Heart left ventricle (tissue), 16 donors: ENCODE data around the gene PNPLA4. TPM values are rescaled to one million over a fixed set of nuclear protein-coding genes. Genes with fewer than 3 reads are reported as not detected.

Source experiments
- ATAC-seq, 4 donors: fragments of 200-7000 bp; cut with Tn5 transposase; one replicate each; pipeline ENCODE4 v1.9.1; 2020 to 2022; ENCODE audit warnings: moderate library complexity in 4 of 4, mild to moderate bottlenecking in 3 of 4, moderate number of reproducible peaks in 1 of 4
- DNase-seq, 5 donors: peaks; one replicate each; pipeline ENCODE4 v3.0.0-alpha.2; 2020
- H3K27ac ChIP-seq, 12 donors: fragments of 200-600 bp; sonication (generic) in 4 of 12; one replicate each; pipeline versions ENCODE4 v1.5.0 to v1.8.0; 2016 to 2022; ENCODE audit warnings: mild to moderate bottlenecking in 2 of 12
- H3K27me3 ChIP-seq, 9 donors: fragments of 200-600 bp; sonication (generic) in 2 of 9; one replicate each; pipeline versions ENCODE4 v1.5.1 to v1.8.0; 2016 to 2022; ENCODE audit warnings: mild to moderate bottlenecking in 3 of 9
- H3K36me3 ChIP-seq, 9 donors: fragments of 200-600 bp; sonication (generic) in 2 of 9; one replicate each; pipeline versions ENCODE4 v1.5.0 to v1.8.0; 2018 to 2022; ENCODE audit warnings: mild to moderate bottlenecking in 2 of 9
- H3K4me1 ChIP-seq, 12 donors: fragments of 200-600 bp; sonication (generic) in 4 of 12; one replicate each; pipeline versions ENCODE4 v1.5.0 to v1.8.0; 2016 to 2022; ENCODE audit warnings: mild to moderate bottlenecking in 3 of 12
- H3K4me3 ChIP-seq, 12 donors: fragments of 200-600 bp; sonication (generic) in 4 of 12; one replicate each; pipeline versions ENCODE4 v1.5.0 to v1.8.0; 2017 to 2022; ENCODE audit warnings: mild to moderate bottlenecking in 9 of 12, moderate library complexity in 4 of 12
- H3K9me3 ChIP-seq, 12 donors: fragments of 200-600 bp; sonication (generic) in 4 of 12; one replicate each; pipeline versions ENCODE4 v1.5.0 to v1.8.0; 2016 to 2022; ENCODE audit warnings: mild to moderate bottlenecking in 1 of 12
- POLR2A ChIP-seq, 2 donors: fragments of 450-650 bp; IDR thresholded peaks; one replicate each; pipeline ENCODE4 v1.6.1; 2017; ENCODE audit warnings: antibody characterized with exemption in 2 of 2, mild to moderate bottlenecking in 2 of 2, moderate library complexity in 2 of 2
- WGBS, 4 donors: extraction: QIAGEN DNeasy Blood & Tissue Kit in 2 of 4; methylation state at CpG; one replicate each; pipeline versions ENCODE4 v1.1.5 to v1.1.7; 2013 to 2018; 5-methylcytosine and 5-hydroxymethylcytosine counted together
- intact Hi-C, 10 donors: fragments of 100-400 bp; cut with DNase I; formaldehyde crosslinking; loops; one replicate each; pipeline versions ENCODE4 v1.11.1 to v1.14.2; 2022
- long read RNA-seq, 3 donors: library from polyadenylated mRNA; unstranded; transcript quantifications; one replicate each; pipeline ENCODE4 v2.0.0, GENCODE V29; 2020 to 2021
- polyA plus RNA-seq, 2 donors: library from polyadenylated mRNA; stranded (reverse); fragments of 200-250 nt; gene quantifications; one replicate each; pipeline ENCODE4 v1.2.3, GENCODE V29; 2013
- total RNA-seq, 9 donors: library from RNA; depleted of rRNA in 2 of 9; stranded (reverse); fragments of >200 nt in 2 of 9; fragmentation: NEBNext Ultra II Directional in 3 of 9; extraction: Animal tissue kit (Norgen Biotek cat#: 25700) in 3 of 9; gene quantifications; one replicate each; pipeline versions ENCODE4 v1.1.0 to v1.2.4, GENCODE V29; 2016 to 2023
- TF ChIP-seq, protein P1 (sequence below), 12 donors: fragments of 200-600 bp; sonication (generic) in 4 of 12; IDR thresholded peaks; one replicate each; pipeline versions ENCODE4 v1.5.0 to v1.8.0; 2018 to 2022; ENCODE audit warnings: antibody characterized with exemption in 12 of 12, mild to moderate bottlenecking in 5 of 12
- donor health status: ischemic (EF 13 %, LVEDD 7.1; RV severe dilation, severe dysfunction).
- donor health status: healthy with polysubstance abuse.
- donor health status: DM: no; HTN: yes; CAD: no.
- donor health status: DM: no; HTN: no; CAD: no.
- donor health status: ischemic (EF 25% LVEDD 6.9; RV normal size, moderate dysfunction).
- donor health status: ischemic (EF 25% LVEDD 5.7; RV mildly dilated, moderate dysfunction).
- donor health status: healthy.
- donor health status: DM: yes; HTN: yes; CAD: no.
- donor health status: ischemic (EF 35%, LVEDD 5.7; RV mildly dilated, moderate dysfunction).
- donor health status: nonischemic (EF 11% LVEDD 7.7; RV severe dilation, severe dysfunction).
- donor health status: DM: yes; HTN: yes; CAD: no.
- donor health status: PGD.
- donor health status: ischemic (EF 29% LVEDD 5.4; RV normal size, mild dysfunction).
- donor health status: nonischemic (EF 23%, LVEDD 6.1; RV moderate dilation, normal function).

Gene PNPLA4, protein sequence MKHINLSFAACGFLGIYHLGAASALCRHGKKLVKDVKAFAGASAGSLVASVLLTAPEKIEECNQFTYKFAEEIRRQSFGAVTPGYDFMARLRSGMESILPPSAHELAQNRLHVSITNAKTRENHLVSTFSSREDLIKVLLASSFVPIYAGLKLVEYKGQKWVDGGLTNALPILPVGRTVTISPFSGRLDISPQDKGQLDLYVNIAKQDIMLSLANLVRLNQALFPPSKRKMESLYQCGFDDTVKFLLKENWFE
- 10 to 100 TPM; 25.6 to 76.3 (median 37.3) TPM for total RNA-seq
- polyA plus RNA-seq: 10 to 100 TPM; 15.0 to 27.7 TPM
- long read RNA-seq, donor 1, transcript PNPLA4-201 (7 exons, 3,372 nt): major isoform, 26 of 32 reads
- long read RNA-seq, donor 1, partial matches to known transcripts: 3 of 32 reads
- long read RNA-seq, donor 1, other reads (novel, unspliced or antisense): 3 of 32 reads
- long read RNA-seq, donor 2, transcript PNPLA4-201 (7 exons, 3,372 nt): major isoform, 26 of 38 reads
- long read RNA-seq, donor 2, partial matches to known transcripts: 8 of 38 reads
- long read RNA-seq, donor 2, other reads (novel, unspliced or antisense): 4 of 38 reads
- long read RNA-seq, donor 3, transcript PNPLA4-201 (7 exons, 3,372 nt): major isoform, 13 of 14 reads
- long read RNA-seq, donor 3, partial matches to known transcripts: 0 of 14 reads
- long read RNA-seq, donor 3, other reads (novel, unspliced or antisense): 1 of 14 reads

DNA sequence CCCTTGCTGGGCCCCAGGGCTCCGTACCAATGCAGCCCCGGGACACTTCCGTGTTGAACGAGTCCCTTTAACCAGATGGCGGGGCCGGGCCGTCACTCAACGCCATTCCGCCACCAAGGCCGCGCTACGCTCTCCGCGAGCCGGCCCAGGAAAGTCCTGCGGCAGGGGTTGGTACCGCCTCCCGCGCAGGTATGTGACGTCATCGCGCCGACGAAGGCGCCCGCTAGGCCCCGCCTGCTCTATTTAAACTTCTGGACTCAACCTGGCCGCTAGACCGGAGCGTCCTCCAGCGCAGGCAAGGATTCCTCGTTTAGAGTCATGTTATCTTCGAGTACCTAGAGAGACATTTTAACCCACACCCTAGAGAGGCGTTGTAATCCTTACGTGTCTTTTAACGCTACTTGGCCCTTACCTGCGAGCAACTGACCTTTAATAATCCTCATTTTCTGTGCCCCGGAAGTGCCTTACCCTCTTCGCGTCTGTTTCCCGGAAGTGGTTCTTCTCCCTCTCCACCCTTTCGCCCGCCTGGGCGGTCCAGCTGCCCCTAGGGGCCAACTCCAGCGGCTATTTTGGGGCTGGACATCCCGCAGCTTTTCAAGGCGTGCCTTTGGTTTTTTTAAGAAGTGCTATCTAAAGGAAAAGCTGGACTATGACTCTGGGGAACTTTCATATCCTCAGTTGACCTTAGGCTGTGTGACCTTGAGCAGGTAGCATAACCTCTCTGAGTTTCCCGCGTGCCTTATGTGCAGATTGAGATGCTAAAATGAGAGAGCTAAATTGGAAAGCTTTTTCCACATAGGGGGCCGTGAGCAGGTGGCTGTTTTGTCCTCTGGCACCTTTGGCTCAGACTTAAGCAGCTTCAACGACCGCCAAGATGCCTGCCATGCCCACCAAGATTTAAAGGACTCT lies at the start of gene PNPLA4:
PNPLA4 (minus strand) TSS at position 155 of the 909 bp plus-strand sequence. CDS start 1,294 bp downstream, outside the sequence.
- peaks cover 0 to 3% (median 0%) of the 10 kb centered on the region in 9 donors for H3K27me3 ChIP-seq
- DNase-seq: peak; percentile 73 to 87 (median 86)
- 6 to 17% (median 8%) methylated on average over 18 to 52 of the region's 52 CpGs for WGBS, 4 donors
- no peaks in the 10 kb centered on the region for H3K9me3 ChIP-seq
- peak within 1 kb of the TSS; percentile 60 to 88 (median 76) for H3K27ac ChIP-seq
- peaks cover 0 to 18% (median 3%) of the 10 kb centered on the region in 12 donors for H3K4me1 ChIP-seq
- no peaks in the 10 kb centered on the region for H3K36me3 ChIP-seq
- intact Hi-C loops: loop anchor here in 1 of 10 donors (10.0 kb wide), 1 partner anchor 793 kb away; no protein-coding TSS in a partner anchor
- TF ChIP-seq POLR2A (IDR thresholded peaks at IDR 0.05): peak in 1 of 2 donors; percentile 45
- TF ChIP-seq, protein P1, sequence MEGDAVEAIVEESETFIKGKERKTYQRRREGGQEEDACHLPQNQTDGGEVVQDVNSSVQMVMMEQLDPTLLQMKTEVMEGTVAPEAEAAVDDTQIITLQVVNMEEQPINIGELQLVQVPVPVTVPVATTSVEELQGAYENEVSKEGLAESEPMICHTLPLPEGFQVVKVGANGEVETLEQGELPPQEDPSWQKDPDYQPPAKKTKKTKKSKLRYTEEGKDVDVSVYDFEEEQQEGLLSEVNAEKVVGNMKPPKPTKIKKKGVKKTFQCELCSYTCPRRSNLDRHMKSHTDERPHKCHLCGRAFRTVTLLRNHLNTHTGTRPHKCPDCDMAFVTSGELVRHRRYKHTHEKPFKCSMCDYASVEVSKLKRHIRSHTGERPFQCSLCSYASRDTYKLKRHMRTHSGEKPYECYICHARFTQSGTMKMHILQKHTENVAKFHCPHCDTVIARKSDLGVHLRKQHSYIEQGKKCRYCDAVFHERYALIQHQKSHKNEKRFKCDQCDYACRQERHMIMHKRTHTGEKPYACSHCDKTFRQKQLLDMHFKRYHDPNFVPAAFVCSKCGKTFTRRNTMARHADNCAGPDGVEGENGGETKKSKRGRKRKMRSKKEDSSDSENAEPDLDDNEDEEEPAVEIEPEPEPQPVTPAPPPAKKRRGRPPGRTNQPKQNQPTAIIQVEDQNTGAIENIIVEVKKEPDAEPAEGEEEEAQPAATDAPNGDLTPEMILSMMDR (IDR thresholded peaks at IDR 0.05): peak in 5 of 12 donors; percentile 7 to 35 (median 27)
- peak within 1 kb of the TSS; percentile 29 to 73 (median 58) for H3K4me3 ChIP-seq
- peak; percentile 96 to 98 (median 96) for ATAC-seq

DNA sequence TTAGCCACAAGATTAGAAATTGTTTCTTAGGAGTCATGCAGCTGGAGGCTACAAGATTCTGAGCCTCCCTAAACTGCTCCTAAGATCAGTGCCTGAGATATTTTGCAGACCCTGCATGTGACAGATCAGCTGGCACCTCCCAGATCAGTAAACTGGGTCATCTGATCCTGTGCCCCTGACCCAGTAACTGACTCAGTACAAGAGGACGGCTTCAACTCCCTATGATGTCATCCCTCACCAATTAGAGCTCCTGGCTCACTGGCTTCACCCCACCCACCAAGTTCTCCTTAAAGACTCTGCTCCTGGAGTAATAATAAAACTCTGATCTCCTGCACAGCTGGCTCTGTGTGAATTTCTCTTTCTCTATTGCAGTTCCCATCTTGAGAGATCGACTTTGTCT lies 45.4 kb upstream of the PNPLA4 start:
- no peak overlapping the region for H3K27ac ChIP-seq
- no peaks in the 10 kb centered on the region for H3K27me3 ChIP-seq
- H3K4me3 ChIP-seq: no peak overlapping the region
- DNase-seq: no peak
- peaks cover 0 to 4% (median 0%) of the 10 kb centered on the region in 12 donors for H3K4me1 ChIP-seq
- no peaks in the 10 kb centered on the region for H3K36me3 ChIP-seq
- 46 to 66% (median 55%) methylated on average over 2 of the region's 2 CpGs for WGBS, 4 donors
- ATAC-seq: peak in 2 of 4 donors; percentile 39 to 52
- TF ChIP-seq, protein P1 (IDR thresholded peaks at IDR 0.05): no peak
- TF ChIP-seq POLR2A (IDR thresholded peaks at IDR 0.05): no peak
- intact Hi-C loops: no loop called here
- H3K9me3 ChIP-seq: no peaks in the 10 kb centered on the region

DNA sequence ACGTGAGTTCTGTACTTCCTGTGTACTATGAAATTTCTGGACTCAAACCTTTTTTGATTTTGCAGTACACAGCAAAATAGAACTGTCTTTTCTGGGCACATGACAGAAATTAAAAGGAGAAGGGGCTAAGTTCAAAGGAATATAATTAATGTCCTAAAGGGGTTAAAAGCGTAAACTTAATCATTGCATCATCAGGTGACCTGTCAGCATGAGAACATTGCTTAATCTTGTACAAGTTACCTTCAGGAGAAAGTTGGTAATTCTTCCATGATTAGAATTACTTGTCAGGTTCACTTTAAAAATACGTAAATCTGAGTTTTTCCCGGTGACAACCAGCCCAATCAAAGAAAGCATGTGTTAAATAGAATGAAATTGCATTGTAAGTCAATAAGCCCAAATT lies 43.2 kb upstream of the PNPLA4 start:
- Histone ChIP-seq H3K36me3 (no peaks in the 10 kb centered on the region), H3K27me3 (no peaks in the 10 kb centered on the region), H3K4me1 (peaks cover 0 to 4% (median 0%) of the 10 kb centered on the region in 12 donors), H3K4me3 (no peak overlapping the region), H3K27ac (no peak overlapping the region), H3K9me3 (no peaks in the 10 kb centered on the region)
- TF ChIP-seq POLR2A (IDR thresholded peaks at IDR 0.05): no peak
- TF ChIP-seq, protein P1 (IDR thresholded peaks at IDR 0.05): no peak
- ATAC-seq: no peak
- 86 to 93% (median 92%) methylated on average over 4 of the region's 4 CpGs for WGBS, 4 donors
- intact Hi-C loops: no loop called here
- no peak for DNase-seq
